ENCODE data around the gene WWOX.

Gene WWOX

GRCh38 chr16:79076047-79076767 is 976.8 kb downstream of the WWOX start:
- no peak for DNase-seq (ENCODE audit: low read depth, low spot score)
- H3K4me3 ChIP-seq (ENCODE audit: low read depth, low read length) = no peak overlapping the region
- TF ChIP-seq CTCF (IDR thresholded peaks at IDR 0.05; ENCODE audit: insufficient read depth, low read length, missing control alignments) = no peak
- POLR2A ChIA-PET = no interaction called here
- CTCF ChIA-PET = no interaction called here

GRCh38 chr16:79077346-79077745 is 977.9 kb downstream of the WWOX start:
- H3K4me3 ChIP-seq (ENCODE audit: low read depth, low read length) = no peak overlapping the region
- ChIA-PET CTCF (no interaction called here), POLR2A (no interaction called here)
- TF ChIP-seq CTCF (IDR thresholded peaks at IDR 0.05; ENCODE audit: insufficient read depth, low read length, missing control alignments) = no peak
- DNase-seq (ENCODE audit: low read depth, low spot score) = no peak

- ChIA-PET CTCF (no interaction called here), POLR2A (no interaction called here)
- no peak for DNase-seq (ENCODE audit: low read depth, low spot score)
- no peak for TF ChIP-seq CTCF (IDR thresholded peaks at IDR 0.05; ENCODE audit: insufficient read depth, low read length, missing control alignments)
- no peak overlapping the region for H3K4me3 ChIP-seq (ENCODE audit: low read depth, low read length)
Observed at GRCh38 chr16:79079656-79080420, 980.4 kb downstream of the WWOX start.

DNA sequence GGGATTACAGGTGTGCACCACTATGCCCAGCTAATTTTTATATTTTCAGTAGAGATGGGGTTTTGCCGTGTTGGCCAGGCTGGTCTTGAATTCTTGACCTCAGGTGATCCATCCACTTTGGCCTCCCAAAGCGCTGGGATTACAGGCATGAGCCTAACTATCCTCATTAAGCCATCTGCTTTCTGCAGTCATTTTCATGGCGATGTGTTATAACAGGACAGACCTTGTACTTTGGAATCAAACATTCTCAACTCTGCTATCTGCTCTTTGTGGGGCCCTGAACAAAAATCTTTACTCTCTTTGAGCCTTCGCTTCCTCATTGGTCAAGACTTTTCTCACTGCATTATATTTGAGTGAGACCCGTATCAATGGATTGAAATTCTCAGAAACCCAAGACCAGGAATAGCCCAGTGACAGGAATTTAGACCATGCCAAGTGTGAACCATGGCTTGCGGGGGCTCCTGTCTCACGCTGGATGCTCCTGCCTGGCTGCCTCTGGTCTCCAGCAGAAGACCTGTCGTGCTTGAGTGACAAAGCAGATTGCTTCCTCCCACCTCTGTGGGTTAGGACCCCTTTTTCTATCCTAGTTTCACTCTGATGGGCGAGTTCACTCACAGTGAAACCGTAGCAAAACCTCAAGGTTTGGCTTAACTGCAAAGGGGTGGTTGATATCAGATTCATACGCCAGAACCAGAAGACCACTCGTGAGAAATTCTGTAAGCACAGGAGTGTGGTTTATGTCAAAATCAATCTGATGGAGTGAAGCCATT is 982.0 kb downstream of the WWOX start:
- H3K4me3 ChIP-seq (ENCODE audit: low read depth, low read length) = no peak overlapping the region
- TF ChIP-seq CTCF (IDR thresholded peaks at IDR 0.05; ENCODE audit: insufficient read depth, low read length, missing control alignments) = no peak
- POLR2A ChIA-PET = no interaction called here
- CTCF ChIA-PET = no interaction called here
- DNase-seq (ENCODE audit: low read depth, low spot score) = no peak

- ChIA-PET CTCF (no interaction called here), POLR2A (no interaction called here)
- H3K4me3 ChIP-seq (ENCODE audit: low read depth, low read length) = no peak overlapping the region
- DNase-seq (ENCODE audit: low read depth, low spot score) = no peak
- no peak for TF ChIP-seq CTCF (IDR thresholded peaks at IDR 0.05; ENCODE audit: insufficient read depth, low read length, missing control alignments)
Observed at GRCh38 chr16:79082970-79083369, 983.5 kb downstream of the WWOX start.

Measured in AG04449 (cell line).